ENCODE data around the gene SIGLEC15.
"Not testable (repeated sequence)": the region's sequence is repeated elsewhere in the genome, so short reads cannot be mapped to it uniquely, and the experiment has no call there.

SIGLEC15 gene

GRCh38 chr18:45821026-45821425 is 4.4 kb upstream of the SIGLEC15 start:
- no peak for DNase-seq

DNA sequence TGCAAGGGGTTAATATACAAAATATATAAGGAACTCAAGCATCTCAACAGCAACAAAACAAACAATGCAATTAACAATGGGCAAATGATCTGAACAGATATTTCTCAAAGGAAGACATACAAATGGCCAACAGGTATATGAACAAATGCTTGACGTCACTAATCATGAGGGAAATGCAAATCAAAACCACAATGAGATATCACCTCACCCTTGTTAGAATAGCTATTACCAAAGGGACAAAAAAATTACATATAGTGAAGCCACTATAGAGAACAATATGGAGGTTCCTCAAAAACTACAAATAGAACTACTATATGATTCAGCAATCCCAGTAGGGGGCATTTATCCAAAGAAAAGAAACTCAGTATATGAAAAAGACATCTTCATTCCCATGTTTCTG is 3.8 kb upstream of the SIGLEC15 start:
- DNase-seq, result no peak

DNA sequence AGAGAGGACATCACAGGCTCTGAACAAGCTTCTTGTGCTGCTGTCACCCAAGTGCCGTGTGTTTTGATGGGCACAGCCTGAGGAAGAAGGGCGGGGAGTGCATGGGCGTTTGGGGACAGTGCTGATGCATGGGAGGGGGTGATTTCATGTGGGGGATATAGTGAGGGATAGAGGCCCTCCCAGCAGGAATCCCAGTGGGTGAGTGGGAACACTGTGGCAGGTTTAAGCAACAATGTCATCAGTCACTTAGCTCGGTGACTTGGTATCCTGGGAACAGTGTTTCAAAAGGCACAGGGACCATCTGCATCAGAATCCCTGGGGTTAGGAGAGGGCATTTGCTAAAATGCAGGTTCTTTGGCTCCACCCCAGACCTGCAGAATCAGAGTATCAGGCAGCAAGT is 609 bp downstream of the SIGLEC15 start:
- DNase-seq, result no peak

GRCh38 chr18:45826716-45827115 is 1.2 kb downstream of the SIGLEC15 start:
- DNase-seq, result not testable (repeated sequence)

DNA sequence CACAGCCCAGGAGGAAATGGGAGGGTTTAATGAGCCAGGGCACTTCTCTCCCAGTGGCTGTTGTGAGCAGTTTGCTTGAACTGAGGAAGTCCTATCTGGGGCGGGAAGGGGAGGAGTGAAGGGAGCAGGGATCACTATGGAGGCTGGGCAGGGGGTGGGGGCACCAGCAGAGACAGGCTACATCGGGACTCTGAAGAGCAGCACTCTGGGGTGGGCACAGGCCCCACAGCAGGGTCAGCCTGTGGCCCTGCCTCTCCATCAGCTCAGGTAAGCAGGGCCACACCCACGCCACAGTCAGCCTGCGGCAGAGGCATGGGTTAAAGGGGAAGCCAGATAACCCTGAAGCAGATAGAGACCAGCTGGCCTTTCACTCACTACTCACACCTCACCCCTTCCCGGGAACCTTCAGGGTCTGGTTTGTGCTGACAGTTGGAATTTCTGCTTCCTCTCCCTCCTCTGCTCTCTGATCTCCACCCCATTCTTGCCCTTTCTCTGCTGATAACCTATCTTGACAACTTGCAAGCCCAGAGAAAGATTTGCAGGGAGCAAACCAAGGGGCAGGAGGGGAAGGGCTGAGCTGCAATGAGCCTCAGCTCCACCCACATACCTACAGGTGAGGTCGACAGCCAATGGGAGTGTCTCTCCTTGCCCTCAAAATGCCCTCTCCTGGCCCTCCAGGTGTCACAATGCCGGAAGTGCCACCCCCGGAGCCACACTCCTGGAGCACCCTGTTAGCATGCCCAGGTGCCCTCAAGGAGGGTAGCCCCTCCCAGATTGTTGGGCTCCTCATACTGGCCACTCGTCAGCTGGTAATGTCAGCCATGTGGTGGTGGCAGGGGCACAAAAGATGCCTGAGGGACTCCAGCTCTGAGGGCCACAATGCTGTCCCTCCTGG is 3.7 kb downstream of the SIGLEC15 start:
- DNase-seq, result no peak

DNA sequence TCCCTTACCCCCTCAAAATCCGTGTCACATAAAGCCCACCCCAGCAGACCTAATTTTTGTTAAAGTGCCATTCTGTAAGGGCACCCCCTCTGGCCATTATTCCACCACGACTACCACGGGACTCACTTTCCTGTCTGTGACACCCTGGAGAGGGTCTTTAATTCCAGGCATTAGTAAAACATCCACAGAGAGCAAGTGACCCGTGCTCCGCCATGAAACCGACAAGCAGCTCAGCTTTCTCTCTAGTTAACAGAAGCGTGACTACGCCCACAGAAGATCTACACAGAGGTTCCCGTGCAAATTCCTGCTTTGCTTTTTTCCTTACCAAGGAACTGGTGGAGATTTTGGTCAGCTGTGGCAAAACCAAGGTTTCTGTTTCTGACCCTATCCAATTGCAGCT is 4.4 kb downstream of the SIGLEC15 start:
- no peak for DNase-seq

- DNase-seq, result no peak
These were observed 5.4 kb downstream of the SIGLEC15 start for GRCh38 chr18:45830917-45831316.

- DNase-seq, result no peak
These were observed 8.4 kb downstream of the SIGLEC15 start for GRCh38 chr18:45833846-45834245.

DNA sequence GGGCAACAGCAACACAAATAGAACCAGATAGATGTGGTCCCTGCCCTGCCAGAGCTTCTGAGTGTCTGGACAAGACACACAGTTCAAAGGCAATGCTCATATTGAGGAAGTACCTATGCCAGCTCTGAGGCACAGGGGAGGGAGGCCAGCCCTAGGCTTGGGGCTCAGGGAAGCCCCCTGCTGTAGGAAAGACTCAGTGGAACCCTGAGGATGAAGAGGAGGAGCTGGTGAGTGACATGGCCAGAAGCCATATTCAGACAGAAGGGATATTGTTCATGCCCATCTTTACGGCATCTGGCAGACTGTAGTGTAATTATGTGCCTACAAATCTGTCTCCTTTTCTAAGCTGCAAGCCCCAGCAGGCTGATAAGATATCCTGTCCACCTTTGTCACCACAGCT is 8.8 kb downstream of the SIGLEC15 start:
- DNase-seq, result no peak

GRCh38 chr18:45835057-45835636 is 9.7 kb downstream of the SIGLEC15 start:
- DNase-seq, result no peak

DNA sequence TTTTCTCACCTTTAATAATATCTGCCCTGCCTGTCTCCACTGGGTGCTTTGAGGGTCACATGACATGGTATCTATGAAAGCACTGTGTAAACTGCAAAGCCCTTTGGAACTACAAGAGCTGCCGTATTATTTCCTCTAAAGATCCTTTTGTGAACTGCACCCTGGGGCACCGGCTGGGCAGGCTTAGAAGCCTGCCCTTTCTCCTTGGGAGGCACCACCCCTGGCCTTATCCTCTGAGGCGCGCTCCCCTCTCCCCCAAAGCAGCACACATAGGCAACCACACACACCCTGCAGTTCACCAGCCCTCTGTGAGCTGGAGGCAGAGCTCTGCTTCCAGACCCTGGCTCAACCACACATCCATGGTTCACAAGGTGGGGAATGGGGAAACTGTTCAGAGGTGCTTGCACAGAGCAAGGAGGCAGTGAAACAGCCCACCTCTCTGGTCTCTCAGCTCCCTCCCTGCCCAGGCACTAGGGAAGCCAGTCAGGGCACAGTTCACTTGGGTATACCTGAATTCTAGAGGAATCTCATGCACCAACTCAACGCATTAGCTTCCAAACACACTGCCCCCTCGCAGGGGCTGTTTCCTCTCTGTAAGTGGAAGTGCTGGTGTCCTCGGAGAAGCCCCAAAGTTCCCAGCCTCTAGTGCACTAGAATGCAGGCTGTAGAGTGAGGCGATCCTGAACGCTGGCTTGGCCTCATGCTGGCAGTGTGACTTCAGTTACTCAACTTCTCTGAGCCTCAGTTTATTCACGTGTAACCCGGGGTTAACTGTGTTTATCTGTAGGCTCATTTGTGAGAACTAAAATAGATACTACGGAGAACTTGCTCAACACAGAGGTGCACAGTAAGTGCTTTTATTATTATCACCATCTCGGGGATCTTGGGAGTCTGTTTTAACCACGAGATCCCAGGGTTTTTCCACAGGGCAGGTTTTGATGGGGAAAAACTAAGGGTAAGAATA is 11.0 kb downstream of the SIGLEC15 start:
- no peak for DNase-seq

GRCh38 chr18:45837283-45838070 is 12.0 kb downstream of the SIGLEC15 start:
- DNase-seq, result peak in 1 of 2 experiments; percentile 34

DNA sequence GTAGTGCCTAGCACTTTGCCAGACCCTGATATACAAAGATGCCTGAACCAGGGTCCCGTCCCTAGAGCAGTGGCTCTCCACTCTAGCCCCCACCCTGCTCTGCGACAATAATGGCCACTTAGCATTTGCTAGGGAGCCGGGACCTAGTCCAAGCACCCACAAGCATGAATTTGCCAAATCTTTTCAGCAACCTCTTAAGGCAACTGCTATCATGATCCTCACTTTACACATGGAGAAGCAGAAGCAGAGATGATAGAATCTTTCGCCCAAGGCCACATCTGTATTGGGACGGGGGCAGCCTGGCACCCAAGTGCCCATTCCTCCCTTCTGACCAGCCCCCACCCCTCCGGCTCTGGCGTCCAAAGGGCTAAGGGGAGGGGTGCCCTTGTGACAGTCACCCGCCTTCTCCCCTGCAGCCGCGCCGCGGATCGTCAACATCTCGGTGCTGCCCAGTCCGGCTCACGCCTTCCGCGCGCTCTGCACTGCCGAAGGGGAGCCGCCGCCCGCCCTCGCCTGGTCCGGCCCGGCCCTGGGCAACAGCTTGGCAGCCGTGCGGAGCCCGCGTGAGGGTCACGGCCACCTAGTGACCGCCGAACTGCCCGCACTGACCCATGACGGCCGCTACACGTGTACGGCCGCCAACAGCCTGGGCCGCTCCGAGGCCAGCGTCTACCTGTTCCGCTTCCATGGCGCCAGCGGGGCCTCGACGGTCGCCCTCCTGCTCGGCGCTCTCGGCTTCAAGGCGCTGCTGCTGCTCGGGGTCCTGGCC is 13.0 kb downstream of the SIGLEC15 start:
- no peak for DNase-seq

DNA sequence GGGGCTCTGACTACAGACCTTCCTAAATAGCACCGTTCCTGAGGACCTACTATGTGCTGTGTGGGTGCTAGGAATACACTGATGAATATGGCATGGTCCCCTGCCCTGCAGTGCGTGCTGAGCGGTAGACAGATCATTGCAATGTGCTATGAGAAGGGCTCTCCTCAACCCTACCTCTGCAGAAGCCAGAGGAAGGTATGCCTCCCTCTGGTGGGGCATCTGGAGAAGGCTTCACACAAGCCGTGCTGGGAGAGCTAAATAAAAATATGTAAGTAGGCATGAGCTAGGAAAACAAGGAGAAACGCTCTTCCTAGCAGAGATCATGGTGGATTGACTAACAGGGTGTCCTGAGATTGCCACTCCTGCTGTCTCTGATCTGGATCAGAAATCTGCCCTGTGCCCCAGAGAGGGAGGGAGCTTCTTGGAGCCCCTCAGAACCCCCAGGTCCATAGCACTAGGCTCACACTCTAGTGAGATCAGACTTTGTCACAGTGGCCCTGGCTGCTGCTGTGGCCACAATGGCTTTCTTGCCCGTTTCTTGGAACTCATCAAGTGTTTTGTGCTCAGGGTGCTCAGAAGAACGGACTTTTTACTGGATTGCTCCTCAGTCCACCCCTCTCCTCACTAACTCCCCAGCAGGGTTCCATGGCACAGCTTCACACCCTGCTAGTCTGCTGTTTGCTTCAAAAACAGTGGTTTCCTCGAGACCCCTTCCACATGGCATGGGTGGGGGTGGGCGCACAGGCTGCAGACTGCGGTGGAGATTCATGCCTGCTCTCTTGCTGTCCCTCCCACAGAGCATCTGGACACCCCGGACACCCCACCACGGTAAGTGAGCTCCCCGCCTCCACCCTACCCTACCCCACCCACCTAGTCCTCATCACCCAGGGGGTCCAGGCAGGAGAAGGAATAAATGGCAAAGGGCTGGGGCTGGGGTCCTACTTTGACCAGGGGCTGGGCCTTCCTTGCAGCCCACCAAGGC is 14.2 kb downstream of the SIGLEC15 start:
- DNase-seq, result no peak

GRCh38 chr18:45841060-45841764 is 15.7 kb downstream of the SIGLEC15 start:
- DNase-seq, result no peak

- no peak for DNase-seq
These were observed 16.4 kb downstream of the SIGLEC15 start for GRCh38 chr18:45841765-45842442.

GRCh38 chr18:45843019-45843418 is 17.5 kb downstream of the SIGLEC15 start:
- DNase-seq, result no peak

GRCh38 chr18:45844938-45845337 is 19.5 kb downstream of the SIGLEC15 start:
- no peak for DNase-seq

DNA sequence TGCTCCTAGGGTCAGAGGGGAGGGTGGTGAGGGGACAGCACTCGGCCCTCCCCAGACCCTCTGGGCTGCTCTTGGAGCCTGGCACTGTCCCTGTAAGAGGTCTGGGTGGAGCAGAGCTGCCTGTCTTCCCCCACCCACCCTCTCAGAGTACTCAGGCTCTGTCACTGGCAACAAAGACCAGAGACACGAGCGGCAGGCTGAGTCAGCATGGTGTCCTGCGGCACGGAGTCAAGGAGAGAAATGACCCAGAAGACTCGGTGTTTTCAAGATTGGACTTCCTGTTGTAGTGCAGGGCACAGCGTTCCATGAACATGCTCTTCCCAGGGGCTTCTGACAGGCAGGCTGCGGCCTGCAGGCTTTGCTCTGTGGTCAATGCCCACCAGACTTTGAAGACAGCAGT is 19.9 kb downstream of the SIGLEC15 start:
- no peak for DNase-seq
